Measurements from ENCODE around the gene DAZAP2. TPM values are rescaled to one million over a fixed set of nuclear protein-coding genes. Genes with fewer than 3 reads are reported as not detected.

Gene DAZAP2
- total and polyA plus RNA-seq, 2 of the 13 experiments (the other 11 are each of a cell fraction or from before 2014, with no cell fraction given): 64.5 to 222 TPM

- no peak for TF ChIP-seq ZNF772 (CRISPR knock-in tag; IDR thresholded peaks at IDR 0.05)
- TF ChIP-seq HIVEP1 (CRISPR knock-in tag; IDR thresholded peaks at IDR 0.05): no peak
- TF ChIP-seq, protein P1, sequence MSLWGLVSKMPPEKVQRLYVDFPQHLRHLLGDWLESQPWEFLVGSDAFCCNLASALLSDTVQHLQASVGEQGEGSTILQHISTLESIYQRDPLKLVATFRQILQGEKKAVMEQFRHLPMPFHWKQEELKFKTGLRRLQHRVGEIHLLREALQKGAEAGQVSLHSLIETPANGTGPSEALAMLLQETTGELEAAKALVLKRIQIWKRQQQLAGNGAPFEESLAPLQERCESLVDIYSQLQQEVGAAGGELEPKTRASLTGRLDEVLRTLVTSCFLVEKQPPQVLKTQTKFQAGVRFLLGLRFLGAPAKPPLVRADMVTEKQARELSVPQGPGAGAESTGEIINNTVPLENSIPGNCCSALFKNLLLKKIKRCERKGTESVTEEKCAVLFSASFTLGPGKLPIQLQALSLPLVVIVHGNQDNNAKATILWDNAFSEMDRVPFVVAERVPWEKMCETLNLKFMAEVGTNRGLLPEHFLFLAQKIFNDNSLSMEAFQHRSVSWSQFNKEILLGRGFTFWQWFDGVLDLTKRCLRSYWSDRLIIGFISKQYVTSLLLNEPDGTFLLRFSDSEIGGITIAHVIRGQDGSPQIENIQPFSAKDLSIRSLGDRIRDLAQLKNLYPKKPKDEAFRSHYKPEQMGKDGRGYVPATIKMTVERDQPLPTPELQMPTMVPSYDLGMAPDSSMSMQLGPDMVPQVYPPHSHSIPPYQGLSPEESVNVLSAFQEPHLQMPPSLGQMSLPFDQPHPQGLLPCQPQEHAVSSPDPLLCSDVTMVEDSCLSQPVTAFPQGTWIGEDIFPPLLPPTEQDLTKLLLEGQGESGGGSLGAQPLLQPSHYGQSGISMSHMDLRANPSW (CRISPR knock-in tag; IDR thresholded peaks at IDR 0.05; ENCODE audit: borderline replicate concordance): peak; percentile 69; the same call in 1 of the 2 replicates
- TF ChIP-seq, protein P2, sequence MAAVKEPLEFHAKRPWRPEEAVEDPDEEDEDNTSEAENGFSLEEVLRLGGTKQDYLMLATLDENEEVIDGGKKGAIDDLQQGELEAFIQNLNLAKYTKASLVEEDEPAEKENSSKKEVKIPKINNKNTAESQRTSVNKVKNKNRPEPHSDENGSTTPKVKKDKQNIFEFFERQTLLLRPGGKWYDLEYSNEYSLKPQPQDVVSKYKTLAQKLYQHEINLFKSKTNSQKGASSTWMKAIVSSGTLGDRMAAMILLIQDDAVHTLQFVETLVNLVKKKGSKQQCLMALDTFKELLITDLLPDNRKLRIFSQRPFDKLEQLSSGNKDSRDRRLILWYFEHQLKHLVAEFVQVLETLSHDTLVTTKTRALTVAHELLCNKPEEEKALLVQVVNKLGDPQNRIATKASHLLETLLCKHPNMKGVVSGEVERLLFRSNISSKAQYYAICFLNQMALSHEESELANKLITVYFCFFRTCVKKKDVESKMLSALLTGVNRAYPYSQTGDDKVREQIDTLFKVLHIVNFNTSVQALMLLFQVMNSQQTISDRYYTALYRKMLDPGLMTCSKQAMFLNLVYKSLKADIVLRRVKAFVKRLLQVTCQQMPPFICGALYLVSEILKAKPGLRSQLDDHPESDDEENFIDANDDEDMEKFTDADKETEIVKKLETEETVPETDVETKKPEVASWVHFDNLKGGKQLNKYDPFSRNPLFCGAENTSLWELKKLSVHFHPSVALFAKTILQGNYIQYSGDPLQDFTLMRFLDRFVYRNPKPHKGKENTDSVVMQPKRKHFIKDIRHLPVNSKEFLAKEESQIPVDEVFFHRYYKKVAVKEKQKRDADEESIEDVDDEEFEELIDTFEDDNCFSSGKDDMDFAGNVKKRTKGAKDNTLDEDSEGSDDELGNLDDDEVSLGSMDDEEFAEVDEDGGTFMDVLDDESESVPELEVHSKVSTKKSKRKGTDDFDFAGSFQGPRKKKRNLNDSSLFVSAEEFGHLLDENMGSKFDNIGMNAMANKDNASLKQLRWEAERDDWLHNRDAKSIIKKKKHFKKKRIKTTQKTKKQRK (IDR thresholded peaks at IDR 0.05; ENCODE audit: low read length): no peak
- 0 out of 2 replicates have a peak, but pooled peaks have one; percentile 22 for TF ChIP-seq CERS6 (CRISPR knock-in tag; IDR thresholded peaks at IDR 0.05)
- 0 out of 2 replicates have a peak, but pooled peaks have one; percentile 19 for TF ChIP-seq ZNF703 (CRISPR knock-in tag; IDR thresholded peaks at IDR 0.05; ENCODE audit: borderline replicate concordance)
- no peak; the same call in 1 of the 2 replicates for TF ChIP-seq ZNF564 (CRISPR knock-in tag; IDR thresholded peaks at IDR 0.05)
- TF ChIP-seq, protein P3, sequence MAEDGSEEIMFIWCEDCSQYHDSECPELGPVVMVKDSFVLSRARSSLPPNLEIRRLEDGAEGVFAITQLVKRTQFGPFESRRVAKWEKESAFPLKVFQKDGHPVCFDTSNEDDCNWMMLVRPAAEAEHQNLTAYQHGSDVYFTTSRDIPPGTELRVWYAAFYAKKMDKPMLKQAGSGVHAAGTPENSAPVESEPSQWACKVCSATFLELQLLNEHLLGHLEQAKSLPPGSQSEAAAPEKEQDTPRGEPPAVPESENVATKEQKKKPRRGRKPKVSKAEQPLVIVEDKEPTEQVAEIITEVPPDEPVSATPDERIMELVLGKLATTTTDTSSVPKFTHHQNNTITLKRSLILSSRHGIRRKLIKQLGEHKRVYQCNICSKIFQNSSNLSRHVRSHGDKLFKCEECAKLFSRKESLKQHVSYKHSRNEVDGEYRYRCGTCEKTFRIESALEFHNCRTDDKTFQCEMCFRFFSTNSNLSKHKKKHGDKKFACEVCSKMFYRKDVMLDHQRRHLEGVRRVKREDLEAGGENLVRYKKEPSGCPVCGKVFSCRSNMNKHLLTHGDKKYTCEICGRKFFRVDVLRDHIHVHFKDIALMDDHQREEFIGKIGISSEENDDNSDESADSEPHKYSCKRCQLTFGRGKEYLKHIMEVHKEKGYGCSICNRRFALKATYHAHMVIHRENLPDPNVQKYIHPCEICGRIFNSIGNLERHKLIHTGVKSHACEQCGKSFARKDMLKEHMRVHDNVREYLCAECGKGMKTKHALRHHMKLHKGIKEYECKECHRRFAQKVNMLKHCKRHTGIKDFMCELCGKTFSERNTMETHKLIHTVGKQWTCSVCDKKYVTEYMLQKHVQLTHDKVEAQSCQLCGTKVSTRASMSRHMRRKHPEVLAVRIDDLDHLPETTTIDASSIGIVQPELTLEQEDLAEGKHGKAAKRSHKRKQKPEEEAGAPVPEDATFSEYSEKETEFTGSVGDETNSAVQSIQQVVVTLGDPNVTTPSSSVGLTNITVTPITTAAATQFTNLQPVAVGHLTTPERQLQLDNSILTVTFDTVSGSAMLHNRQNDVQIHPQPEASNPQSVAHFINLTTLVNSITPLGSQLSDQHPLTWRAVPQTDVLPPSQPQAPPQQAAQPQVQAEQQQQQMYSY (CRISPR knock-in tag; IDR thresholded peaks at IDR 0.05): peak; percentile 72
- TF ChIP-seq, protein P4, sequence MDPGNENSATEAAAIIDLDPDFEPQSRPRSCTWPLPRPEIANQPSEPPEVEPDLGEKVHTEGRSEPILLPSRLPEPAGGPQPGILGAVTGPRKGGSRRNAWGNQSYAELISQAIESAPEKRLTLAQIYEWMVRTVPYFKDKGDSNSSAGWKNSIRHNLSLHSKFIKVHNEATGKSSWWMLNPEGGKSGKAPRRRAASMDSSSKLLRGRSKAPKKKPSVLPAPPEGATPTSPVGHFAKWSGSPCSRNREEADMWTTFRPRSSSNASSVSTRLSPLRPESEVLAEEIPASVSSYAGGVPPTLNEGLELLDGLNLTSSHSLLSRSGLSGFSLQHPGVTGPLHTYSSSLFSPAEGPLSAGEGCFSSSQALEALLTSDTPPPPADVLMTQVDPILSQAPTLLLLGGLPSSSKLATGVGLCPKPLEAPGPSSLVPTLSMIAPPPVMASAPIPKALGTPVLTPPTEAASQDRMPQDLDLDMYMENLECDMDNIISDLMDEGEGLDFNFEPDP (CRISPR knock-in tag; conservative IDR thresholded peaks at IDR 0.05): no peak
- no peak; the same call in 1 of the 2 replicates for TF ChIP-seq SMYD3 (CRISPR knock-in tag; IDR thresholded peaks at IDR 0.05)
- TF ChIP-seq ZNF326 (CRISPR knock-in tag; IDR thresholded peaks at IDR 0.05; ENCODE audit: borderline replicate concordance): no peak
- peak; percentile 83; the same call in 1 of the 2 replicates for TF ChIP-seq MXD4 (CRISPR knock-in tag; IDR thresholded peaks at IDR 0.05)
- TF ChIP-seq RBM39 (IDR thresholded peaks at IDR 0.05; ENCODE audit: low read depth, low read length, poor library complexity, severe bottlenecking): peak; percentile 74
- TF ChIP-seq TOPORS (CRISPR knock-in tag; IDR thresholded peaks at IDR 0.05): no peak
- 0 out of 2 replicates have a peak, but pooled peaks have one; percentile 23 for TF ChIP-seq ZNF274 (CRISPR knock-in tag; IDR thresholded peaks at IDR 0.05)
Observed at GRCh38 chr12:51238510-51239334, at the start of gene DAZAP2 (continued).

Data from HepG2 (cell line).